Testis (tissue), 3 donors: Measurements from ENCODE around the gene PTBP3. TPM values are rescaled to one million over a fixed set of nuclear protein-coding genes. Genes with fewer than 3 reads are reported as not detected.

Experiments used
- DNase-seq: peaks from one replicate; pipeline ENCODE4 v3.0.0-alpha.2; 2019
- H3K27ac ChIP-seq, 2 donors: fragments of 200-600 bp; sonication (generic); one replicate each; pipeline ENCODE4 v1.5.1; 2019
- H3K27me3 ChIP-seq: fragments of 200-600 bp; sonication (generic); one replicate; pipeline ENCODE4 v1.5.1; 2019
- H3K36me3 ChIP-seq: fragments of 200-600 bp; sonication (generic); one replicate; pipeline ENCODE4 v1.5.1; 2017; ENCODE audit warnings: low read depth; ENCODE audit errors: missing control alignments
- H3K4me1 ChIP-seq: fragments of 200-600 bp; sonication (generic); one replicate; pipeline ENCODE4 v1.5.1; 2019
- H3K4me3 ChIP-seq, 2 donors: fragments of 200-600 bp; sonication (generic); one replicate each; pipeline ENCODE4 v1.5.1; 2017 to 2019
- H3K9me3 ChIP-seq: fragments of 200-600 bp; sonication (generic); one replicate; pipeline ENCODE4 v1.5.1; 2017
- CTCF ChIP-seq, 3 experiments: fragments of 450-650 bp in 2 of 3; fragments of 200-600 bp in 1 of 3; sonication (generic) in 1 of 3; IDR thresholded peaks; one replicate each; pipeline ENCODE4 v1.5.1; 2016 to 2019; ENCODE audit warnings: antibody characterized with exemption in 3 of 3, mild to moderate bottlenecking in 2 of 3, moderate library complexity in 1 of 3
- POLR2A ChIP-seq: fragments of 450-650 bp; IDR thresholded peaks from one replicate; pipeline ENCODE4 v1.6.1; 2017; ENCODE audit warnings: antibody characterized with exemption, mild to moderate bottlenecking, moderate library complexity
- WGBS, 2 donors: methylation state at CpG; one replicate each; pipeline ENCODE4 v1.1.5; 2018; 5-methylcytosine and 5-hydroxymethylcytosine counted together
- intact Hi-C: fragments of 100-400 bp; cut with DNase I; formaldehyde crosslinking; loops from one replicate; pipeline ENCODE4 v1.15.1; 2023; ENCODE audit warnings: low total_unique reads
- polyA plus RNA-seq: library from polyadenylated mRNA; stranded (reverse); fragments of 350-450 nt; fragmentation: Illumina TruSeq; extraction: RNeasy Lipid Tissue Mini Kit (QIAGEN cat#74804); gene quantifications from one replicate; pipeline ENCODE4 v1.2.3, GENCODE V29; 2014; ENCODE audit warnings: low read depth, low replicate concordance; ENCODE audit not compliant: insufficient read depth
- total RNA-seq, 2 donors: library from RNA; depleted of rRNA; stranded (reverse); fragments of >200 nt; gene quantifications; one replicate each; pipeline ENCODE4 v1.2.3, GENCODE V29; 2016

PTBP3 gene
- total and polyA plus RNA-seq, 3 donors from 2014 or later: 44.1 to 199 (median 172) TPM

GRCh38 chr9:112360047-112360804 is 26.8 kb upstream of the PTBP3 start:
- H3K9me3 ChIP-seq: no peaks in the 10 kb centered on the region
- H3K4me1 ChIP-seq: no peaks in the 10 kb centered on the region
- H3K27ac ChIP-seq: no peak overlapping the region
- no peak overlapping the region for H3K4me3 ChIP-seq
- no peak for DNase-seq
- H3K36me3 ChIP-seq: no peaks in the 10 kb centered on the region
- no peak for TF ChIP-seq POLR2A
- intact Hi-C loops: no loop called here
- no peaks in the 10 kb centered on the region for H3K27me3 ChIP-seq
- 81 to 88% methylated on average over 5 of the region's 5 CpGs for WGBS, 2 donors

GRCh38 chr9:112355427-112355897 is 22.0 kb upstream of the PTBP3 start:
- no peak for TF ChIP-seq POLR2A
- no peak for TF ChIP-seq CTCF (IDR thresholded peaks at IDR 0.05)
- intact Hi-C loops: no loop called here
- H3K36me3 ChIP-seq: no peaks in the 10 kb centered on the region
- WGBS, 2 donors: 37 to 41% methylated on average over 8 of the region's 8 CpGs
- peak; percentile 53 for DNase-seq
- H3K27me3 ChIP-seq: no peaks in the 10 kb centered on the region
- H3K27ac ChIP-seq: peak overlapping the region in 1 of 2 donors; percentile 16
- no peaks in the 10 kb centered on the region for H3K9me3 ChIP-seq
- H3K4me3 ChIP-seq: no peak overlapping the region
- peaks cover 5% of the 10 kb centered on the region for H3K4me1 ChIP-seq

- Histone ChIP-seq H3K9me3 (no peaks in the 10 kb centered on the region), H3K27ac (no peak overlapping the region), H3K4me1 (peaks cover 5% of the 10 kb centered on the region), H3K4me3 (no peak overlapping the region), H3K36me3 (no peaks in the 10 kb centered on the region), H3K27me3 (no peaks in the 10 kb centered on the region)
- TF ChIP-seq CTCF (IDR thresholded peaks at IDR 0.05) (no peak), POLR2A (no peak)
- intact Hi-C loops: no loop called here
- no peak for DNase-seq
- 55 to 57% methylated on average over 1 of the region's 1 CpG for whole genome bisulfite sequencing, 2 donors
These were observed 20.8 kb upstream of the PTBP3 start for GRCh38 chr9:112354081-112354743.

- peaks cover 8% of the 10 kb centered on the region for H3K4me1 ChIP-seq
- no peak overlapping the region for H3K4me3 ChIP-seq
- TF ChIP-seq CTCF (IDR thresholded peaks at IDR 0.05) (no peak), POLR2A (no peak)
- 67 to 75% methylated on average over 3 of the region's 3 CpGs for WGBS, 2 donors
- intact Hi-C loops: no loop called here
- DNase-seq: no peak
- no peaks in the 10 kb centered on the region for H3K9me3 ChIP-seq
- H3K36me3 ChIP-seq: no peaks in the 10 kb centered on the region
- H3K27ac ChIP-seq: no peak overlapping the region
- H3K27me3 ChIP-seq: no peaks in the 10 kb centered on the region
These were observed 18.8 kb upstream of the PTBP3 start for GRCh38 chr9:112352209-112352608.

GRCh38 chr9:112351184-112351583 is 17.8 kb upstream of the PTBP3 start:
- DNase-seq: no peak
- 46 to 56% methylated on average over 3 of the region's 3 CpGs for WGBS, 2 donors
- H3K36me3 ChIP-seq: no peaks in the 10 kb centered on the region
- H3K4me1 ChIP-seq: peaks cover 8% of the 10 kb centered on the region
- no peaks in the 10 kb centered on the region for H3K27me3 ChIP-seq
- no peak for TF ChIP-seq CTCF (IDR thresholded peaks at IDR 0.05)
- TF ChIP-seq POLR2A: no peak
- intact Hi-C loops: no loop called here
- H3K27ac ChIP-seq: no peak overlapping the region
- H3K9me3 ChIP-seq: no peaks in the 10 kb centered on the region
- no peak overlapping the region for H3K4me3 ChIP-seq
